Measurements from ENCODE around the gene CPLANE1. TPM values are rescaled to one million over a fixed set of nuclear protein-coding genes. Genes with fewer than 3 reads are reported as not detected.

CPLANE1 gene
- total and polyA plus RNA-seq, 12 donors = 3.8 to 29.7 (median 12.7) TPM

- no peaks in the 10 kb centered on the region for H3K4me1 ChIP-seq (replicated peaks in 1 of 2)
- peaks cover 0 to 5% (median 0%) of the 10 kb centered on the region in 3 donors for H3K9me3 ChIP-seq (replicated peaks in 1 of 3)
- WGBS, 4 donors = 94 to 98% (median 95%) methylated on average over 3 of the region's 3 CpGs
- no peak for DNase-seq
- no peak overlapping the region for H3K27ac ChIP-seq
- intact Hi-C loops (cut with DNase I) = no loop called here
- peaks cover 0 to 60% of the 10 kb centered on the region in 2 donors for H3K36me3 ChIP-seq (replicated peaks in 1 of 2)
- no peak for TF ChIP-seq POLR2A (IDR thresholded peaks at IDR 0.05)
- TF ChIP-seq, protein P1, sequence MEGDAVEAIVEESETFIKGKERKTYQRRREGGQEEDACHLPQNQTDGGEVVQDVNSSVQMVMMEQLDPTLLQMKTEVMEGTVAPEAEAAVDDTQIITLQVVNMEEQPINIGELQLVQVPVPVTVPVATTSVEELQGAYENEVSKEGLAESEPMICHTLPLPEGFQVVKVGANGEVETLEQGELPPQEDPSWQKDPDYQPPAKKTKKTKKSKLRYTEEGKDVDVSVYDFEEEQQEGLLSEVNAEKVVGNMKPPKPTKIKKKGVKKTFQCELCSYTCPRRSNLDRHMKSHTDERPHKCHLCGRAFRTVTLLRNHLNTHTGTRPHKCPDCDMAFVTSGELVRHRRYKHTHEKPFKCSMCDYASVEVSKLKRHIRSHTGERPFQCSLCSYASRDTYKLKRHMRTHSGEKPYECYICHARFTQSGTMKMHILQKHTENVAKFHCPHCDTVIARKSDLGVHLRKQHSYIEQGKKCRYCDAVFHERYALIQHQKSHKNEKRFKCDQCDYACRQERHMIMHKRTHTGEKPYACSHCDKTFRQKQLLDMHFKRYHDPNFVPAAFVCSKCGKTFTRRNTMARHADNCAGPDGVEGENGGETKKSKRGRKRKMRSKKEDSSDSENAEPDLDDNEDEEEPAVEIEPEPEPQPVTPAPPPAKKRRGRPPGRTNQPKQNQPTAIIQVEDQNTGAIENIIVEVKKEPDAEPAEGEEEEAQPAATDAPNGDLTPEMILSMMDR (IDR thresholded peaks at IDR 0.05) = no peak
- no peaks in the 10 kb centered on the region for H3K27me3 ChIP-seq
- H3K4me3 ChIP-seq = no peak overlapping the region
Observed at GRCh38 chr5:37187465-37187977, 61.7 kb downstream of the CPLANE1 start.

DNA sequence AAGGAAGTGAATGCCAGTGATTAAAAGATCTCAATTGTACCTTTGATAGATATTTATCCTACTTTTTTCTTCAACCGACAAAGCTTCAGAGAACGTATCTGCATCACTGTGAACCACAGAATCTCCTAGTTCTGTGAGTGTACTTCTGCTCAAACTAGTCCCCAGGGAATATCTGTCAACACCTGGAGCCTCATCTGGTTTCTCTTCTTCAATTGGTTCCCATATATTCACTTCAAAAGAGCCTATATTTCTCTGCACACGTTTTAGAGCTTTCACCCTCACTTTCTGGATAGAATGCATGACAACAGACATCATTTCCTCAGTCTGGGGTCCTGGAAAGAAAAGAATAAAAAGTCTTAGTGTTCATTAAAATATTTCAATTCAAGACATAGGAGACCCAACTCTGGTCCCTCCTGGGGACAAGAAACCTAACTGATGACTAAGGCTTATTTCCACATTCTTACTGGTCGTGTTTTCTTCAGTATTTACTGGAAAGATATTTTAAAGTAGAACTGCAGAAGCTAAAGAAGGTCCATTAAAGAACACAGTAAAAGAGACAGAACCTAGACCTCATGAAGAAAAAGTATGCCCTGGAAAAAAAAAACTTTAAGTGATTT is 64.3 kb downstream of the CPLANE1 start:
- no peak for TF ChIP-seq POLR2A (IDR thresholded peaks at IDR 0.05)
- TF ChIP-seq, protein P1 (IDR thresholded peaks at IDR 0.05) = no peak
- WGBS, 4 donors = 82 to 87% (median 84%) methylated on average over 4 of the region's 4 CpGs
- Histone ChIP-seq H3K9me3 (replicated peaks in 1 of 3) (peaks cover 0 to 5% (median 0%) of the 10 kb centered on the region in 3 donors), H3K27me3 (no peaks in the 10 kb centered on the region), H3K36me3 (replicated peaks in 1 of 2) (peaks cover 0 to 54% of the 10 kb centered on the region in 2 donors), H3K27ac (no peak overlapping the region), H3K4me1 (replicated peaks in 1 of 2) (no peaks in the 10 kb centered on the region), H3K4me3 (no peak overlapping the region)
- intact Hi-C loops (cut with DNase I) = no loop called here
- DNase-seq = no peak

GRCh38 chr5:37182667-37183066 is 66.5 kb downstream of the CPLANE1 start:
- peaks cover 0 to 58% of the 10 kb centered on the region in 2 donors for H3K36me3 ChIP-seq (replicated peaks in 1 of 2)
- no peak for TF ChIP-seq POLR2A (IDR thresholded peaks at IDR 0.05)
- TF ChIP-seq, protein P1 (IDR thresholded peaks at IDR 0.05) = no peak

GRCh38 chr5:37174928-37175327 is 74.2 kb downstream of the CPLANE1 start:
- no peaks in the 10 kb centered on the region for H3K4me1 ChIP-seq (replicated peaks in 1 of 2)
- H3K27ac ChIP-seq = no peak overlapping the region
- TF ChIP-seq POLR2A (IDR thresholded peaks at IDR 0.05) = no peak
- TF ChIP-seq, protein P1 (IDR thresholded peaks at IDR 0.05) = no peak
- no peak overlapping the region for H3K4me3 ChIP-seq
- no peaks in the 10 kb centered on the region for H3K27me3 ChIP-seq
- intact Hi-C loops (cut with DNase I) = no loop called here
- peaks cover 0 to 74% of the 10 kb centered on the region in 2 donors for H3K36me3 ChIP-seq (replicated peaks in 1 of 2)
- no peaks in the 10 kb centered on the region for H3K9me3 ChIP-seq (replicated peaks in 1 of 3)
- 87 to 91% (median 90%) methylated on average over 3 of the region's 3 CpGs for WGBS, 4 donors
- DNase-seq = no peak

More at GRCh38 chr5:37182667-37183066, 66.5 kb downstream of the CPLANE1 start:
- no peak overlapping the region for H3K4me3 ChIP-seq
- H3K9me3 ChIP-seq (replicated peaks in 1 of 3) = peaks cover 0 to 5% (median 0%) of the 10 kb centered on the region in 3 donors
- DNase-seq = no peak
- no peaks in the 10 kb centered on the region for H3K4me1 ChIP-seq (replicated peaks in 1 of 2)
- no peaks in the 10 kb centered on the region for H3K27me3 ChIP-seq
- no peak overlapping the region for H3K27ac ChIP-seq
- WGBS, 4 donors = 63 to 77% (median 69%) methylated on average over 1 of the region's 1 CpG
- intact Hi-C loops (cut with DNase I) = no loop called here

All from adrenal gland (tissue), 12 donors.